HepG2 (cell line): ENCODE data around the gene ANKRD35. TPM values are rescaled to one million over a fixed set of nuclear protein-coding genes. Genes with fewer than 3 reads are reported as not detected.
A peak's percentile ranks its signal among the peaks of the same experiment; 100 is the strongest.

Experiments used
- EEA1 ChIP-seq: sonication (generic); formaldehyde crosslinking; IDR thresholded peaks from 2 replicates; pipeline ENCODE4 v1.5.1; 2020; ENCODE audit warnings: mild to moderate bottlenecking, missing genetic modification reagents, borderline replicate concordance
- GLI4 ChIP-seq: sonication (generic); formaldehyde crosslinking; IDR thresholded peaks from 2 replicates; pipeline ENCODE4 v1.5.1; 2020; ENCODE audit warnings: missing genetic modification reagents, mild to moderate bottlenecking, moderate library complexity, borderline replicate concordance
- GMEB2 ChIP-seq: IDR thresholded peaks from 2 replicates; pipeline ENCODE4 v1.6.1; 2016; ENCODE audit warnings: missing biosample characterization, missing genetic modification reagents, low read depth
- HMGXB4 ChIP-seq, 2 experiments: sonication (generic) in 1 of 2; formaldehyde crosslinking in 1 of 2; IDR thresholded peaks; 2 replicates each; pipeline versions ENCODE4 v1.4.0 to v1.6.1; 2018 to 2020; ENCODE audit warnings: missing genetic modification reagents in 2 of 2, borderline replicate concordance in 1 of 2, low read depth in 1 of 2, mild to moderate bottlenecking in 1 of 2, missing biosample characterization in 1 of 2
- HNRNPH1 ChIP-seq: fragments of 200-400 bp; formaldehyde crosslinking; optimal IDR thresholded peaks from 2 replicates; pipeline ENCODE3; 2017; ENCODE audit warnings: mild to moderate bottlenecking, low read depth, low read length
- IRF1 ChIP-seq: sonication (generic); formaldehyde crosslinking; IDR thresholded peaks from 2 replicates; pipeline ENCODE4 v1.4.0; 2020; ENCODE audit warnings: low read depth, mild to moderate bottlenecking, missing genetic modification reagents
- KAT8 ChIP-seq: IDR thresholded peaks from 2 replicates; pipeline ENCODE4 v1.6.1; 2016; ENCODE audit warnings: missing genetic modification reagents, missing compliant biosample characterization
- MXD1 ChIP-seq: sonication (generic); formaldehyde crosslinking; IDR thresholded peaks from 2 replicates; pipeline ENCODE4 v1.4.0; 2020; ENCODE audit warnings: mild to moderate bottlenecking, missing genetic modification reagents
- NR1H2 ChIP-seq: sonication (generic); formaldehyde crosslinking; IDR thresholded peaks from 2 replicates; pipeline ENCODE4 v1.8.1; 2022; ENCODE audit warnings: low read depth, missing genetic modification reagents, borderline replicate concordance
- PITX1 ChIP-seq: sonication (generic); formaldehyde crosslinking; IDR thresholded peaks from 2 replicates; pipeline ENCODE4 v1.5.1; 2020; ENCODE audit warnings: mild to moderate bottlenecking, missing genetic modification reagents
- RNF2 ChIP-seq: fragments of 450-650 bp; conservative IDR thresholded peaks from 2 replicates; pipeline ENCODE4 v1.6.1; 2016; ENCODE audit warnings: low read depth
- TGIF2 ChIP-seq: IDR thresholded peaks from 2 replicates; pipeline ENCODE4 v1.6.1; 2016; ENCODE audit warnings: control low read depth, missing compliant biosample characterization
- ZNF235 ChIP-seq: sonication (generic); formaldehyde crosslinking; IDR thresholded peaks from 2 replicates; pipeline ENCODE4 v1.8.1; 2023; ENCODE audit warnings: mild to moderate bottlenecking, missing genetic modification reagents, borderline replicate concordance
- ZNF256 ChIP-seq: sonication (generic); formaldehyde crosslinking; conservative IDR thresholded peaks from 2 replicates; pipeline ENCODE4 v1.4.0; 2020; ENCODE audit warnings: missing genetic modification reagents
- ZNF326 ChIP-seq: sonication (generic); formaldehyde crosslinking; IDR thresholded peaks from 2 replicates; pipeline ENCODE4 v1.4.0; 2020; ENCODE audit warnings: missing genetic modification reagents, borderline replicate concordance
- ZNF580 ChIP-seq: IDR thresholded peaks from 2 replicates; pipeline ENCODE4 v1.6.1; 2016; ENCODE audit warnings: low read depth, borderline replicate concordance
- ZNF616 ChIP-seq: sonication (generic); formaldehyde crosslinking; IDR thresholded peaks from 2 replicates; pipeline ENCODE4 v1.5.0; 2020; ENCODE audit warnings: low read depth, mild to moderate bottlenecking, missing genetic modification reagents
- ZNF780A ChIP-seq: sonication (generic); formaldehyde crosslinking; IDR thresholded peaks from 2 replicates; pipeline ENCODE4 v1.8.0; 2022; ENCODE audit warnings: mild to moderate bottlenecking, missing genetic modification reagents, moderate library complexity
- ZNF891 ChIP-seq: sonication (generic); formaldehyde crosslinking; IDR thresholded peaks from 2 replicates; pipeline ENCODE4 v1.5.0; 2020; ENCODE audit warnings: mild to moderate bottlenecking, missing genetic modification reagents
- polyA plus RNA-seq, 8 experiments: library from polyadenylated mRNA; depleted of rRNA in 3 of 8; stranded (reverse) in 7 of 8; unstranded in 1 of 8; fragments of >200 nt; fragmentation: Illumina TruSeq in 4 of 8; extraction: Trizol in 4 of 8; gene quantifications; 2 replicates each; pipeline versions ENCODE4 v1.2.1 to v1.2.3, GENCODE V29; 2011 to 2016; ENCODE audit warnings: low read depth in 4 of 8, missing spikeins in 1 of 8, mixed read lengths in 1 of 8; ENCODE audit not compliant: insufficient read depth in 1 of 8
- total RNA-seq, 5 experiments: library from RNA; depleted of rRNA; stranded (reverse); fragments of >200 nt; fragmentation: Illumina TruSeq; extraction: Trizol; gene quantifications; 2 replicates each; pipeline ENCODE4 v1.2.3, GENCODE V29; 2016; ENCODE audit warnings: low read depth in 1 of 5
- TF ChIP-seq, protein P1 (sequence below): sonication (generic); formaldehyde crosslinking; conservative IDR thresholded peaks from 2 replicates; pipeline ENCODE4 v1.8.1; 2023; ENCODE audit warnings: missing genetic modification reagents
- TF ChIP-seq, protein P2 (sequence below): sonication (generic); formaldehyde crosslinking; conservative IDR thresholded peaks from 2 replicates; pipeline ENCODE4 v1.8.0; 2022; ENCODE audit warnings: low read depth, missing genetic modification reagents

ANKRD35 gene
- total and polyA plus RNA-seq, 2 of the 13 experiments (the other 11 are each of a cell fraction or from before 2014, with no cell fraction given): 0.02 TPM; not detected in 1

DNA sequence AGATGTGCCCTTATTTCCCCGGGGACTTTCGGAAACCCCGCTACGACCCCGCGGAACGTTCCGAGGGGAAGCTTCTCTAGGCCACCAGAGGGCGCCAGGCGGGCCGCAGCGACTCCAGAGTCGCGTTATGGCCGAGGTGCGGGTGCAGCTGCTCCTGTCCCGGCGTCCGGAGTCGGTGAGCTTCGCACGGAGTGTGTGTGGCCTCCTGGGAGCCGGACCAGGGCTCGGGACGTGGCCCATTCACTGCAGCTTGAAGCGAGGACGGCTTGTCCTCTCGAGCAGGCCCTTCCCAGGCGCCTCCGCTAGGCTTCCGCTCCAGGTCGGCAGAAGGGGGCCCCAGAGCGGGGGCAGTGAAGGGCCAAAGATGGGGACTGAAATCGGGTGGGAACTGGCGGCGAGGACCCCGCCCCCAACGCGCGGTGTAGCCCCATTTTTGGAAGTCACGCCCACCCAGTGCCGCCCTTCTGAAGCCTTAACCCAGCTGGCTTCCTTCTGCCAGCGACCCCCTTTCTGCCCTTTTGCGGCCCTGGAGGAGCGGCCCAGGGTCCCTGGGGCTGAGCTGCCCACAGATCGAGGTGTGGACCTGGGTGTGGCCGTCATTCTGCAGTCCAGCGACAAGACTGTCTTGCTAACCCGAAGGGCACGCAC lies 40.0 kb downstream of the ANKRD35 start, which contains the start of gene NUDT17 (continued):
- TF ChIP-seq GMEB2 (CRISPR knock-in tag): no peak
- TF ChIP-seq ZNF580: 0 out of 2 replicates have a peak, but pooled peaks have one; percentile 52
- peak; percentile 61 for TF ChIP-seq KAT8 (CRISPR knock-in tag)
- no peak for TF ChIP-seq GLI4 (CRISPR knock-in tag)
- TF ChIP-seq ZNF891 (CRISPR knock-in tag): peak; percentile 56; the same call in 1 of the 2 replicates
- TF ChIP-seq MXD1 (CRISPR knock-in tag): peak; percentile 77
- no peak for TF ChIP-seq ZNF780A
- TF ChIP-seq ZNF256: no peak
- no peak for TF ChIP-seq HNRNPH1
- no peak for TF ChIP-seq ZNF235 (CRISPR knock-in tag)
- TF ChIP-seq ZNF616: no peak; the same call in 1 of the 2 replicates
- TF ChIP-seq, protein P1, sequence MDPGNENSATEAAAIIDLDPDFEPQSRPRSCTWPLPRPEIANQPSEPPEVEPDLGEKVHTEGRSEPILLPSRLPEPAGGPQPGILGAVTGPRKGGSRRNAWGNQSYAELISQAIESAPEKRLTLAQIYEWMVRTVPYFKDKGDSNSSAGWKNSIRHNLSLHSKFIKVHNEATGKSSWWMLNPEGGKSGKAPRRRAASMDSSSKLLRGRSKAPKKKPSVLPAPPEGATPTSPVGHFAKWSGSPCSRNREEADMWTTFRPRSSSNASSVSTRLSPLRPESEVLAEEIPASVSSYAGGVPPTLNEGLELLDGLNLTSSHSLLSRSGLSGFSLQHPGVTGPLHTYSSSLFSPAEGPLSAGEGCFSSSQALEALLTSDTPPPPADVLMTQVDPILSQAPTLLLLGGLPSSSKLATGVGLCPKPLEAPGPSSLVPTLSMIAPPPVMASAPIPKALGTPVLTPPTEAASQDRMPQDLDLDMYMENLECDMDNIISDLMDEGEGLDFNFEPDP: no peak
- peak; percentile 97 to 98 for TF ChIP-seq HMGXB4 (CRISPR knock-in tag; IDR thresholded peaks at IDR 0.05; ENCODE audit: borderline replicate concordance in 1 of 2, low read depth in 1 of 2)
- TF ChIP-seq NR1H2: 0 out of 2 replicates have a peak, but pooled peaks have one; percentile 28
- no peak for TF ChIP-seq IRF1 (CRISPR knock-in tag)
- TF ChIP-seq TGIF2: peak; percentile 75
- no peak for TF ChIP-seq RNF2
- no peak for TF ChIP-seq ZNF326
- TF ChIP-seq EEA1 (CRISPR knock-in tag): no peak; the same call in 1 of the 2 replicates
- peak; percentile 40; the same call in 1 of the 2 replicates for TF ChIP-seq PITX1 (CRISPR knock-in tag)
- TF ChIP-seq, protein P2, sequence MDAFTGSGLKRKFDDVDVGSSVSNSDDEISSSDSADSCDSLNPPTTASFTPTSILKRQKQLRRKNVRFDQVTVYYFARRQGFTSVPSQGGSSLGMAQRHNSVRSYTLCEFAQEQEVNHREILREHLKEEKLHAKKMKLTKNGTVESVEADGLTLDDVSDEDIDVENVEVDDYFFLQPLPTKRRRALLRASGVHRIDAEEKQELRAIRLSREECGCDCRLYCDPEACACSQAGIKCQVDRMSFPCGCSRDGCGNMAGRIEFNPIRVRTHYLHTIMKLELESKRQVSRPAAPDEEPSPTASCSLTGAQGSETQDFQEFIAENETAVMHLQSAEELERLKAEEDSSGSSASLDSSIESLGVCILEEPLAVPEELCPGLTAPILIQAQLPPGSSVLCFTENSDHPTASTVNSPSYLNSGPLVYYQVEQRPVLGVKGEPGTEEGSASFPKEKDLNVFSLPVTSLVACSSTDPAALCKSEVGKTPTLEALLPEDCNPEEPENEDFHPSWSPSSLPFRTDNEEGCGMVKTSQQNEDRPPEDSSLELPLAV (CRISPR knock-in tag): no peak
